OCI-LY7 (cell line): Measurements from ENCODE around the gene PODXL2.
"Not testable (repeated sequence)": the region's sequence is repeated elsewhere in the genome, so short reads cannot be mapped to it uniquely, and the experiment has no call there.

Experiments used
- EZH2phosphoT487 ChIP-seq: fragments of 200-600 bp; sonication (generic); IDR thresholded peaks from 2 replicates; pipeline ENCODE4 v1.6.1; 2018; ENCODE audit warnings: low read depth, borderline replicate concordance, mild to moderate bottlenecking, mixed run types, antibody characterized with exemption, low read length, moderate library complexity, mixed read lengths
- TF ChIP-seq, protein P1 (sequence below): fragments of 200-600 bp; sonication (generic); conservative IDR thresholded peaks from 2 replicates; pipeline ENCODE4 v1.5.1; 2014; ENCODE audit warnings: mild to moderate bottlenecking, antibody characterized with exemption, low read length, moderate library complexity, mixed read lengths

DNA sequence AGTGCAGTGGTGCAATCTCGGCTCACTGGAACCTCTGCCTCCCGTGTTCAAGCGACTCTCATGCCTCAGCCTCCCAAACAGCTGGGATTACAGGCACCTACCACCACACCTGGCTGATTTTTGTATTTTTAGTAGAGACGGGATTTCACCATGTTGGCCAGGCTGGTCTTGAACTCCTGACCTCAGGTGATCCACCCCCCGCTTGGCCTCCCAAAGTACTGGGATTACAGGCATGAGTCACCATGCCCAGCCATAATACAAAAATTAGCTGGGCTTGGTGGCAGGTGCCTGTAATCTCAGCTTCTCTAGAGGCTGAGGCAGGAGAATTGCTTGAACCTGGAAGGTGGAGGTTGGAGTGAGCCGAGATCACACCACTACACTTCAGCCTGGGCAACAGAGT lies 26.0 kb downstream of the PODXL2 start:
- TF ChIP-seq, protein P1, sequence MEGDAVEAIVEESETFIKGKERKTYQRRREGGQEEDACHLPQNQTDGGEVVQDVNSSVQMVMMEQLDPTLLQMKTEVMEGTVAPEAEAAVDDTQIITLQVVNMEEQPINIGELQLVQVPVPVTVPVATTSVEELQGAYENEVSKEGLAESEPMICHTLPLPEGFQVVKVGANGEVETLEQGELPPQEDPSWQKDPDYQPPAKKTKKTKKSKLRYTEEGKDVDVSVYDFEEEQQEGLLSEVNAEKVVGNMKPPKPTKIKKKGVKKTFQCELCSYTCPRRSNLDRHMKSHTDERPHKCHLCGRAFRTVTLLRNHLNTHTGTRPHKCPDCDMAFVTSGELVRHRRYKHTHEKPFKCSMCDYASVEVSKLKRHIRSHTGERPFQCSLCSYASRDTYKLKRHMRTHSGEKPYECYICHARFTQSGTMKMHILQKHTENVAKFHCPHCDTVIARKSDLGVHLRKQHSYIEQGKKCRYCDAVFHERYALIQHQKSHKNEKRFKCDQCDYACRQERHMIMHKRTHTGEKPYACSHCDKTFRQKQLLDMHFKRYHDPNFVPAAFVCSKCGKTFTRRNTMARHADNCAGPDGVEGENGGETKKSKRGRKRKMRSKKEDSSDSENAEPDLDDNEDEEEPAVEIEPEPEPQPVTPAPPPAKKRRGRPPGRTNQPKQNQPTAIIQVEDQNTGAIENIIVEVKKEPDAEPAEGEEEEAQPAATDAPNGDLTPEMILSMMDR: not testable (repeated sequence)
- not testable (repeated sequence) for TF ChIP-seq EZH2phosphoT487
